NCI-H146 (cell line): Measurements from ENCODE around the gene RGPD3.
"Not testable (repeated sequence)": the region's sequence is repeated elsewhere in the genome, so short reads cannot be mapped to it uniquely, and the experiment has no call there.

Source experiments
- DNase-seq: peaks from one replicate; lab custom pipeline; 2025; lab: John Stamatoyannopoulos, UW

Gene RGPD3

DNA sequence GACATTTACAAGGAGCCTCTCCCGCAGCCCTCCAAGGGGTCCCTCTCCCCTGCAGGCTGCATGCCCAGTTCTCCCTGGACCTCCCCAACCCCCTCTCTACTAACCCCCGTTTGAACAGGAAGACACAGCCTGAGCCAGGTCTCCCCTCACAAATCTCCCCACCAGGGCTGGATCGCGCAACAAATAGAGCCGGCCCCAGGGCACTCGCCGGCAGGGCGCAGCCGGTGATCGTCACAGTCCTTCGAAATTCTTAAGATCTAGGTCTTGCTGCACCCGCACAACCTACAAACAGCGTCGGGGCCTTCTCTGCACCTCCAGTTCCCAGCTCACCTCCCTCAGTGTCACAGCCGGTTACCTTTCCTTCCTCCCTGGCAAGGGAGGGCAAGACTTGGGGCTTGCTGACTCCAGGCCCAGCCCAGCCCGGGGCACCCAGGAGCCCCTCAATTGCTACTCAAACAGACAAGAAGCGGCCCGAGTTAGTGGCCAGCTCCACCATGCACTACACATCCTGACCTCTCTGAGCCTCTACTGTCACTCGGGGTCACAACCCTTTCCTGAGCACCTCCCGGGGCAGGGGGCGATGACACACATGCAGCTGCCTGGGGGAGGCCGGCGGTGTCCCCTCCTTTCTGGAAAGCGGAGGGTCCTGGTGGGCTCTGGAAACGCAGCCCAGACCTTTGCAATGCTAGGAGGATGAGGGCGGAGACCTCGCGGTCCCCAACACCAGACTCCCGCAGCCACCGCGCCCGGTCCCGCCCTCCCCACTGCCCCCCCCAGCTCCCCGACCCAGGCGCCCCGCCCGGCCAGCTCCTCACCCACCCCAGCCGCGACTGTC lies 18.6 kb upstream of the RGPD3 start, which contains the start of gene CD8B2:
CD8B2 (plus strand) TSS at position 814 of the 835 bp plus-strand sequence. CDS start 63 bp downstream, outside the sequence.
- not testable (repeated sequence) for DNase-seq

DNA sequence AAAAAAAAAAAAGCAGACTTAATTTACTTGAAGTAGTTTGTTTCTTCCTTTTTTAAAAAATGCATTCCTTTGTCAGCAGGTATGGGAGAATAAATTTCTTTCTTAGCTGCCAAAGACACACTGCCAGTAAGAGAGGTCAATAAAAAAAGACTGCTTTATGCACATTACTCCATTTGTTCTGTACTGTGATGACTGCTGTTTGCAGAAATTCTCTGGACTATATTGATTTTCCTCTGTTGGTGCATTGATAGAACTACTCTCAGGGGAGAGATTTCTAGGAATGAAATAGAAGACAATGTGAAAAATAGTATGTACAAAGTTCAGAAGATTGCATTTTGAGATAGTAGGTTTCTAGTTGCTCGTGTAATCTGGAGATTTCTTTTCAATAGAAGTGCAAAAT lies 11.3 kb upstream of the RGPD3 start:
- not testable (repeated sequence) for DNase-seq

DNA sequence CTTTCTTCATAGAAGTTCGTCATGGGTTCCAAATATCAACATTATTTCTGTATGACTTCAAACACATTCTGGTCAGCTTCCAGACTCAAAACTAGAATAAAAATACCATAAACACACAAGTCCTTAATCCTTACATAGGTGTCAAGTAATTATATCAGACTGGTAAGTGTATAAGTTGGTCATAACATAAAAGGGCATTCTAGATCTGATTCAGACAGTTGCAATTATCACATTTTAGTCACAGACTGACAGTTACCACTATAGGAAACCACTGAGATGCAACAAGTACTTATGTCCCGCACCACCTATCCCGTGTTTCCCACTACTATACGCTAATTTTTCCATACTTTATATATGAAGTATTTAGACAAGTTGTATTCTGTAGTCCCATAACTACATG lies 9.4 kb upstream of the RGPD3 start:
- DNase-seq = not testable (repeated sequence)

DNA sequence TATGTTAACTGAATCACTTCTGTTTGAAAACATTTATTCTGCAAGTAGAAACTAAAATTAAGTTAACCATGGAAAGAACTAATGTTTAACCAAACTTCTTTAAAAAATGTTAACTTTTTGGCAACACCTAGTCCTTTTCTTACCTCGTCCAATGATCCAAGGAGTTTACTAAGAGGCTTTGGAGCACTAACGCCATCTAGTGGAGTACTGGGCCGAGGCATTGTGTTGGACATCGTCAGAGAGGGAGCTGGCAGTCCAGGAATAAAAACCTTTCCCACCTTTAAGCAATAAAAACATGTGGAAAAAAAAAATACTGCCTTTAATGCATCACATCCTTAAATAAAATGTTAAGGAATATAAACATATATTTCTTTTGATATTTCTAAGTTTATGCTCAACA lies 2.4 kb upstream of the RGPD3 start:
- DNase-seq = not testable (repeated sequence)

DNA sequence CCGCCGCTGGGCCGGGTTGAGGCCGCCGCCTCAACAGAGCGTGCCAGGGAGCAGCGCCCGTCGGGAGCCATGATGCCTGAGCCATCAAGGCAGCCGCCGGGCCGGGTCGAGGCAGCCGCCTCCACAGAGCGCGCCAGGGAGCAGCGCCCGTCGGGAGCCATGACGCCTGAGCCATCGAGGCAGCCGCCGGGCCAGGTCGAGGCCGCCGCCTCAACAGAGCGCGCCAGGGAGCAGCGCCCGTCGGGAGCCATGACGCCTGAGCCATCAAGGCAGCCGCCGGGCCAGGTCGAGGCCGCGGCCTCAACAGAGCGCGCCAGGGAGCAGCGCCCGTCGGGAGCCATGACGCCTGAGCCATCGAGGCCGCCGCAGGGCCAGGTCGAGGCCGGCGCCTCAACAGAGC lies 697 bp downstream of the RGPD3 start:
- not testable (repeated sequence) for DNase-seq

DNA sequence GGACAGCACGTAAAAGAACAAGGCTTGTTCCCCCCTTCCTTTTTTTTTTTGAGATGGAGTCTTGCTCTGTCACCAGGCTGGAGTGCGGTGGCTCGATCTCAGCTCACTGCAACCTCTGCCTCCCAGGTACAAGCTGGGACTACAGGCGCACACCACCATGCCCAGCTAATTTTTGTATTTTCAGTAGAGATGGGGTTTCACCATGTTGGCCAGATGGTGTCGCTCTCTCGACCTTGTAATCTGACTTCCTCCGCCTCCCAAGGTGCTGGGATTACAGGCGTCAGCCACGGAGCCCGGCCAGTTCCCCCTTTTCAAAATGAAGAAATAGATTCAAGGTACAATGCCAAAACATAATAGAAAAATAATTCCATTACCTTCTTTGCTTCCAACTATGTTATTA lies 6.3 kb downstream of the RGPD3 start:
- not testable (repeated sequence) for DNase-seq

DNA sequence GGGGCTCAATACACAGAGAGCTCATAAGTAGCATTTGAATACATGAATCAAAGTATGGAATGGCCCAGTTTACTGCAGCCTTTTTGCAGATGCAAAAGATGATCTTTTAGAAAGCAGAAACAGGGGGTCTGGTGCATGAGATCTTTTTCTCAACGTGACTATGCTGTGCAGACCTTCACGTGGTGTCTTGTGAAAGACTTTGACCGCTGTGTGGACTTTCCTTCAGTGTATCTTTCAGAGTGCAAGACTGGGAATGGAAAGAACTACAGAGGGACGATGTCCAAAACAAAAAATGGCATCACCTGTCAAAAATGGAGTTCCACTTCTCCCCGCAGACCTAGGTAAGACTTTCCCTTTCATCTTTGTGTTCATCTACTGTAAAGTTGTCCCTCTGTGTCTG lies 77.5 kb downstream of the RGPD3 start:
- DNase-seq = not testable (repeated sequence)

DNA sequence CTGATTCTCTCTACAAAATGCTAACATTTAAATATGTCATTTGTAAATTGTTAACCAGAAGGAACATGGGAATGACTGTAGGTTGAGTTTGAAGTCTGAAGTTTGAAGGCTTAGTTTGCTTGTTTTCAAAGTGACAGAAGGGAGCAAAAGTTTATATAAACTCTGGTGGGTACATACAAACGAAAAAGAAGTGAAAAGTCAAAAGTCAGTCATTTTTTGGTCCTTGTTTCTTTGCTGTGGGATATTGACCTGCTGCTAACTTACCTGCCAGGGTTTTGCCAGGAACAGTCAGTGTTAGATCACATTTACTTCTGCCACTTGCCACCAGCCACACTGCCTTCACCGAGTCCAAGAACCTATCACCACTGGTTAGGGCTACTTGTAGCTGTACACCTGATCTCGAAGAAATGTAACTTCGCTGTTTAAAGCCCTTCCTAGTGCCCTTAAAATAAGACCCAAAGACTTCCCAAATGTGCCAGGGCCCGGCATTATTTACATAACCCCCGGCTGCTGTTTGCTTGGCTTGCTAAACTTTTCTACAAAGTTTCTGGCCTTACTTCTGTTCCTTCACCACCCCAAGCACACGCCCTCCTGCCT lies 79.3 kb downstream of the RGPD3 start:
- DNase-seq = not testable (repeated sequence)

DNA sequence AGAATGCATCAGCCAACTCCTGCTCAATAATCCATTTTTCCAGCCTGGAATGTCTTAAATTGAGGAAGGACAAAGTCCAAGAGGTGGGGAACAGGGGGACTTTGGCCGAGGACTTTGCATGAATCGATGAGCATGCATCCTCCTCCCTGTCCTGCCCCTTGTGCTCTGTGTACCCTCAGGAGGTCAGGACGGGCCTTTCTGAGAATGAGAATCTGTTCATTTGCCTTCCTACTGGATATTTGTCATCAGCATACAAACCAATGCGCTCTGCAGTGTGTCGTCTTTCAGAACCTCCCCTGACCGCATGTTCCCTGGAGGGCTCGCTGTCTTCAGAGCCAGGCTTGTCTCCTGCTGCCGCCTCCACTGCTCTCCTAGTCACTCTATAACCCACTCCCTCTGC lies 83.7 kb downstream of the RGPD3 start:
- DNase-seq = not testable (repeated sequence)

DNA sequence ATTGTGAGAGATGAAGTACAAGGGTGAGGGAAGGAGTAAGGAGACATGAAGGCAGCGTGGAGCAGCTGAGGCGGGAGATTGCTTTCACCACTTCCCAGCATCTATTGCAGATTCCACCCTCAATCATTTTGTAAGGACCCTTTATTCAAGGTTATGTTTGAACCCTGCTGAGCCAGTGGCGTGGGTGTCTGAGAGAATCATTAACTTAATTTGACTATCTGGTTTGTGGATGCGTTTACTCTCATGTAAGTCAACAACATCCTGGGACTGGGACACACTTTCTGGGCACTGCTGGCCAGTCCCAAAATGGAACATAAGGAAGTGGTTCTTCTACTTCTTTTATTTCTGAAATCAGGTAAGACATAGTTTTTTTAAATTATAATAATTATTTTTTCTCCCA lies 86.3 kb downstream of the RGPD3 start:
- DNase-seq = not testable (repeated sequence)

DNA sequence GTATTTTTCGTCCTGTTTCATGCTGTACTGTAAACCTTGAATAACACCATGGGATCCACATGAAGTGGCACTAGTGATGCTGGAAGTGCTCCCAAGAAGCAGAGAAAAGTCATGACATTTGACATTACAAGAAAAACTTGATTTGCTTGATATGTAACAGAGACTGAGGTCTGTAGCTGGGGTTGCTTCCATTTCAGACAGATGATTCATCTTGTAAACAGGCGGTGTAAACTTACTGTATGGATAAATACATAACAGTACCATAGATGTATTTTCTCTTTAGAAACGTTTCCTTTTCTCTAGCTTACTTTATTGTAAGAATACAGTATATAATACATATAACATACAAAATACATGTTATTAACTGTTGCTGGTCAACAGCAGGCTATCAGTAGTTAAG lies 88.6 kb downstream of the RGPD3 start:
- DNase-seq = not testable (repeated sequence)

DNA sequence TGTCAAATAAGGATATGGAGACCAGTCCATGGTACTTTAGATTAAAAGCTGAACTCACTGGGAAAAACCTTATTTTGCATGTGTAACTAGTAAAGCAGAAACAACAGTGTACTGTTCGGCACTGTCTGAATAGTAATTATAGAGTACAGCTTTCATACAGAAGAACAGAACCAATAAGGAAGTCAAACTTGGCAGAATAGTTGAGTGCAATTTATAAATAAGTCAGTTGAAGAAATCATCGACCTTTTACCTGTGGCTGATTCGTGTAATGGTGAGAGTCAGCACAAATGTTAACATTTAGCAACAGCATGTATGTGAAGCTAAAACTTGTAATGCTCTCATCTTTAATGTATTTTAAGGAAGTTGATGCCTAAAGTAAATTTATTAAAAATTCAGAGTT lies 99.0 kb downstream of the RGPD3 start:
- DNase-seq = not testable (repeated sequence)

DNA sequence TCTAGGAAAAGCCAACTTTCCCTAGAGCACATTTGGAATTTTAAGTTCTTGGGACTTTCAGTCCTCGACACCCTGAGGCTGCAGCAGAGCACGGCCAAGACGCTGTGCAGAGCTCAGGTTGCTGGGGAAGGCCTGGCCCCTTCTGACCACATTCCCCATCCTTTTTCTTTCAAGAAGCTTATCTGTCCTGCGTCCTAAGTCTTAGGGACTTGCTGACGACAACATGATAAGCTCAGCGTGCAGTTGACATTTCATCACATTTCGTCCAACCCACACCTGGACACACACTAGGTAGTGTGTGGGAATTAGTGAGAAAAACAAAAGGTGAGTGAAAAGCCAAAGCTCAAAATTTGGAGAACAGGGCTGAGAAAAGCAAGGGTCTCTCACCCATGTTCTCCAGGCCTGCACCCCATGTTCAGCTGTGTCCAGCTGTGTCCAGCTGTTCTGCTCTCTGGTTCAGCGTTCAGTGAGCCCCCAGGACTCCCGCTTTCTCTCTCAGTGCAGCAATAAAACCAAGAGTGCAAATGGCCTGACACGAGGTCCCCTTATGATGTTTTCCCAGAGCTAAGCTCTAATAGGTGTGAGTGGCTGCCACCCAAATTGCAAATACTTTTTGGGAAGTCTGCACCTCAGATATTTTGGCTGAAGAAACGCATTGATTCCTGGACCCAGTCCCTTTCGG lies 101.9 kb downstream of the RGPD3 start:
- no peak for DNase-seq

DNA sequence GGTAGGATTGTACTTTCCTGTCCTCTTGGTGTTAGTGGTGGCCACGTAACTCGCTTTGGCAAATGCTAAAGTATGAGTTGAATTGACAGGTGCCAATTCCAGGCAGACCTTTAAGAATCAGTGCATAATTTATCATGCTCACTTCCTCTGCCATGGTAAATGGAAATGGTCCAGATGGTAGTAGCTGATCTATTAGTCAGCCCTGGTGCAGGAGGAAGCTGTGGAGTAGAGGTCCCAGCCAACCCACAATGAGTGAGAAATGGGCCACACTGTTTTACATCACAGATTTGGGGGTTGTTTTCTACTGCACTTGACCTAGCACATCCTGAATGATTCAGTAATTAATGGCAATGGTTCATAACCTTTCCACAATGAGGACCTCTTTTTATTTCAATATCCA lies 104.4 kb downstream of the RGPD3 start:
- DNase-seq = no peak

DNA sequence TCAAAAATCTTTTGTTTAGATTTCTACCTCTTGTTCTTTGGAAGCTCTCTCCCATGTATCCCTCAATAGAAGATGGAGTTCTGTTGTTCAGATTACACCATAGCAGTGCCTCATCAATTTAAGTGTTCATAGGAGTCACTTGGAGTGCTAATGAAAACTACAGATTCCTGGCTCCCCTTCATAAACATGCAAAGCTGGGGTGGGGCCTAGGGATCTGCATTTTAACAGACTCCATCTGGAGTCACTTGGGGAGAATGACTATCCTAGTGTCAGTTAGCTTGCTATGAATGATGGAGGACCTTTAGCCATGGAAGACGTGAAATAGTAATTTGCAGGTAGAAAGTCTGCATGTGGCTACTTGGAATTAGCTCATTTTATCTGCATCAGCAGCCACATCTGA lies 105.4 kb downstream of the RGPD3 start:
- no peak for DNase-seq

DNA sequence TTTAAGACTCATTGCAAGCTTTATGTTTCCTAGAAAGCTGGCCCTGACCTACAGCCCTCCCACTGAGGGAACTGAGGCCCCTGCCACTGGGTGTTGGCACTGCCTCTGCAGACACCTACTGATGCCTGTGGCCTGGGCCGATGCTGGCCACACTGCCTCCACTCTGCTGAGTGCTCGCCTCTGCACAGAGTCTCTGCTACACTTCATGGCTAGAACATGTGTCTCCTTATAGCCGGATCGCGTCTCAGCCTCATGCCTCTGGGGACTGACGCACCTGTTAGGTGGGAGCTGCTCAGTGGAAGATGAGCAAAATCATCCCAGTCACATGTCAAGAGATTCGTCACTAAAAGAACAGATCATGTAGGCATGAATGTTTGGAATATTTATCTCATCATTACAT lies 108.7 kb downstream of the RGPD3 start:
- no peak for DNase-seq

DNA sequence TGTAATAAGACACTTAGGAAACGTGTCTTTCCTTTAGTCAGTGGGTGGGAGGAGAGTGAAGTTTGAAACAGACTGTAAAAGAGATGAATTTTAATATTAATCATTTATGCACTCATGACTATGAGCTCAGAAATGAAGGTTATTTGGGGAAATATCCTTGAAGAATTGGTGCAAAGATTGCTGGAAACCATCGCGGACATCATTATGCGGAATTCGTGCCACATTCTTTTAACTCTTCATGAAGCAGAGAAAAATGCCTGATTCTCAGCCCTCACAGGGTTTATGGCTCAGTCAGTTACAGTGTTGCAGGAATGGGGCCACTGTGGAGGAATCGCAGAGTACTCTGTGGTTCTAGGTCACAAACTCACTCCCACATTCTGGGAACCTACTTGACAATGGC lies 109.7 kb downstream of the RGPD3 start:
- no peak for DNase-seq

DNA sequence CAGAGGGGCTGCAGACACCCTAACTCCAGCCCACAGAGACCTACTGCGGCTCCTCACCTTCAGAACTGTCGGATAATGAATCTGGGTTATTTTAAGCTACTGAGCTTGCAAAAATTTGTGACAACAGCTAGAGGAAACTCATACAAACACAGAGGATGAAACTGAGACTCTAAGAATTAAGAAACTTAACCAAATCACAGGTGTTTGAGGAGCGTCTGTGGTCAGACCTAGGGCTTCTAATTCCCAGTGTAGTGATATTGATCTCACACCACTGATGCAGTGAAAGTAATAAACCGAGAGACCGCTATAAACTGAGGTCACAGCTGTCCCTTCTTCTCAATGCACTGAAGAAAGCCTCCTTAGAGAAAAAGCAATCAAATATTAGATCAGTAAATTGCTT lies 110.1 kb downstream of the RGPD3 start:
- DNase-seq = no peak

DNA sequence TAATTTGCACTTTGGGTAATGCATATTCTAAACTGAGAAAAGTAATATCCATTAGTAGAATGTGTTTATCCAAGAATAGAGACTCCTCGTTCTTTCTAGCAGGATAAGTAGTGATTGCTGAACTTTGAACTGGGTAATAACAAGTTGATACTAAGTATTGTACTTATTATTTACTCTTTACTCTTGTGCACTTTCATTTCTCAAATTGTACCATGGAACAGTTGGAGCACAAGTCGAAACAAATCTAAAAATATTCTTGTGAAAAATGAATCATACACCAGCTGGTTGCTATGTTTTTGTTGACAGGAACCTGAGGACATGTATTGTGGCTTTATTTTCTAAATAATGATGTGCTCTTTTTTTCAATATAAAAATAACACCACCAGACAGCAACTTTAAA lies 111.9 kb downstream of the RGPD3 start:
- no peak for DNase-seq

DNA sequence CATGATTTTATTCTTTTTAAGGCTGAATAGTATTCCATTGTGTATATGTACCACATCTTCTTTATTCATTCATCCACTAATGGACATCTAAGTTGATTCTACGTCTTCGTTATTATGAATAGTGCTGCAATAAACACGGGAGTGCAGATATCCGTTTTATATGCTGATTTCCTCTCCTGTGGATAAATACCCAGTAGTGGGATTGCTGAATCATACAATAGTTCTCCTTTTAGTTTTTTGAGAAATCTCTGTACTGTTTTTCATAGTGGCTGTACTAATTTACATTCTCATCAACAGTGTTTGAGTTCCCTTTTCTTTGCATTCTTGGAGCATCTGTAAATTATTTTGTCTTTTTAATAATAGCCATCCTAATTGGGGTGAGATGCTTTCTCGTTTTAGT lies 114.5 kb downstream of the RGPD3 start:
- no peak for DNase-seq

DNA sequence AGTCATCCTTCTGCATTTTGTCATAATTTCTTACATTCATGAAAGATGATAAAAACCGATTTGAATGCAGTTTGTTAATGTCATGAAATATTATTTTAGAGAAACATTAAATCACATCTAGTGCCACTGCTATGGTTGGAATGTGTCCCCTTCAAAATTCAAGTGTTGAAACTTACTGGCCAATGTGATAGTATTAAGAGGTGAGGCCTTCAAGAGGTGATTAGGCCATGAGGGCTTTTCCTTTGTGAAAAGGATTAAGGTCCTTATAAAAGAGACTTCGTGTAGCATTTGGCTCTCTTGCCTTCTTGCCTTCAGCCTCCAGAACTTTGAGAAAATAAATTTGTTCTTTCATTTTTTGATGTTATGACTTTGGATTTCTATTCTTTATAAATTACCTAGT lies 117.2 kb downstream of the RGPD3 start:
- DNase-seq = no peak

DNA sequence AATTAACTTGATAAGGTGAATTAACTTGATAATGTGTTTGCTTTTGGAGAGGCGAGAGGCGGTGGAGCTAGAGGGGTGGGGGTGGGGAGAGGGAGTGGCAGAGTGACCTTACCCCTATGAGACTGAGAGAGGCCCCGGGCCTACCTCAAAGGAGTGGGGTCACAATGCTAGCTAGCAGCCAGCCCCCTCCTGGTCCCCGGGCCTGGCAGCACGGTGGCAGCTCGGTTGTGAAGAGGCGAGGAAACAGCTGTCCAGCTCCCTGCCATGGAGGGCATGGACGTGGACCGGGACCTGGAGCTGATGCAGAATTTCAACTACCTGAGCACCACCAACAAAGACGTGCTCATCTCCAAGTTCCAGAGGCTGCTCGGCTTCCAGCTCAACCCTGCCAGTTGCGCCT lies 123.9 kb downstream of the RGPD3 start:
- no peak for DNase-seq

DNA sequence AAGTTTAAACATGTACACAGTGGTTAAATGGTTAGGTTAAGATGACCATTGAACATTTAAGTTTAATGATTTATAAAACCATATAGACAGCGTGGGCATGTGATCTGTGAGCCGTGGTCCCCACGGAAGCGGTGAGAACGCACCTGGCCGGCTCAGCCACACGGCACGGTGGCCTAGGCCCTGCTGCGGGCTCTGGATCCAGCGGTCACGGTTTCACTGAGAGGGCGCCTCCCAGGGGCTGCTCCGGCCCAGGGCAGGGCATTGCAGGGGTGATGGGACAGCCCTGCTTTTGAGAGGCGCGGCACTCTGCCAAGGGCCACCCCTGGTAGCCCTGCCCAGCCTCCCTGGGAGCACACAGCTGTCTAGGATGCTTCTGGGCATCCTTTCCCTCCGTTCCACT lies 124.9 kb downstream of the RGPD3 start:
- no peak for DNase-seq
